ENCODE data around the gene HMGB4. TPM values are rescaled to one million over a fixed set of nuclear protein-coding genes. Genes with fewer than 3 reads are reported as not detected.

The HMGB4 gene
- total RNA-seq, 4 donors from 2014 or later = not detected

- H3K9me3 ChIP-seq = no peaks in the 10 kb centered on the region
- H3K27me3 ChIP-seq = no peaks in the 10 kb centered on the region
- no peak overlapping the region for H3K4me3 ChIP-seq
- no peaks in the 10 kb centered on the region for H3K4me1 ChIP-seq
- TF ChIP-seq CTCF (IDR thresholded peaks at IDR 0.05 in 4 of 5, conservative IDR thresholded peaks at IDR 0.05 in 1 of 5) (no peak), POLR2A (IDR thresholded peaks at IDR 0.05) (no peak)
- H3K27ac ChIP-seq = no peak overlapping the region
- DNase-seq (no peak), ATAC-seq (no peak)
- in situ Hi-C loops (cut with MboI; ENCODE audit: low sequenced_read_pairs in 4 of 4) (no loop called here), intact Hi-C loops (cut with DNase I; ENCODE audit: low total_unique reads) (no loop called here)
- H3K36me3 ChIP-seq = no peaks in the 10 kb centered on the region
These were observed 8.4 kb downstream of the HMGB4 start for GRCh38 chr1:33872275-33872674.

- in situ Hi-C loops (cut with MboI; ENCODE audit: low sequenced_read_pairs in 4 of 4) = no loop called here
- DNase-seq = no peak
These were observed 8.8 kb downstream of the HMGB4 start for GRCh38 chr1:33872683-33873082.

GRCh38 chr1:33874636-33875035 is 10.8 kb downstream of the HMGB4 start:
- no peaks in the 10 kb centered on the region for H3K9me3 ChIP-seq
- H3K36me3 ChIP-seq = no peaks in the 10 kb centered on the region
- TF ChIP-seq POLR2A (IDR thresholded peaks at IDR 0.05) (no peak), CTCF (IDR thresholded peaks at IDR 0.05 in 4 of 5, conservative IDR thresholded peaks at IDR 0.05 in 1 of 5) (no peak)
- in situ Hi-C loops (cut with MboI; ENCODE audit: low sequenced_read_pairs in 4 of 4) (no loop called here), intact Hi-C loops (cut with DNase I; ENCODE audit: low total_unique reads) (no loop called here)
- H3K4me1 ChIP-seq = no peaks in the 10 kb centered on the region
- no peaks in the 10 kb centered on the region for H3K27me3 ChIP-seq
- DNase-seq (no peak), ATAC-seq (no peak)
- no peak overlapping the region for H3K4me3 ChIP-seq
- no peak overlapping the region for H3K27ac ChIP-seq

More at GRCh38 chr1:33872683-33873082, 8.8 kb downstream of the HMGB4 start:
- H3K9me3 ChIP-seq = no peaks in the 10 kb centered on the region
- TF ChIP-seq CTCF (IDR thresholded peaks at IDR 0.05 in 4 of 5, conservative IDR thresholded peaks at IDR 0.05 in 1 of 5) (no peak), POLR2A (IDR thresholded peaks at IDR 0.05) (no peak)
- H3K27ac ChIP-seq = no peak overlapping the region
- no peak overlapping the region for H3K4me3 ChIP-seq
- ATAC-seq = no peak
- no peaks in the 10 kb centered on the region for H3K36me3 ChIP-seq
- no peaks in the 10 kb centered on the region for H3K4me1 ChIP-seq
- no peaks in the 10 kb centered on the region for H3K27me3 ChIP-seq
- intact Hi-C loops (cut with DNase I; ENCODE audit: low total_unique reads) = no loop called here

GRCh38 chr1:33875862-33876261 is 12.0 kb downstream of the HMGB4 start:
- no peaks in the 10 kb centered on the region for H3K36me3 ChIP-seq
- in situ Hi-C loops (cut with MboI; ENCODE audit: low sequenced_read_pairs in 4 of 4) = no loop called here
- DNase-seq (no peak), ATAC-seq (no peak)
- no peaks in the 10 kb centered on the region for H3K9me3 ChIP-seq
- no peak overlapping the region for H3K4me3 ChIP-seq
- no peaks in the 10 kb centered on the region for H3K27me3 ChIP-seq
- H3K4me1 ChIP-seq = no peaks in the 10 kb centered on the region
- no peak for TF ChIP-seq CTCF (IDR thresholded peaks at IDR 0.05 in 4 of 5, conservative IDR thresholded peaks at IDR 0.05 in 1 of 5)
- TF ChIP-seq POLR2A (IDR thresholded peaks at IDR 0.05) = no peak
- intact Hi-C loops (cut with DNase I; ENCODE audit: low total_unique reads) = no loop called here
- H3K27ac ChIP-seq = no peak overlapping the region

GRCh38 chr1:33876970-33877650 is 13.2 kb downstream of the HMGB4 start:
- no peak overlapping the region for H3K27ac ChIP-seq
- intact Hi-C loops (cut with DNase I; ENCODE audit: low total_unique reads) = no loop called here
- TF ChIP-seq CTCF (IDR thresholded peaks at IDR 0.05 in 4 of 5, conservative IDR thresholded peaks at IDR 0.05 in 1 of 5) (no peak), POLR2A (IDR thresholded peaks at IDR 0.05) (no peak)
- no peak overlapping the region for H3K4me3 ChIP-seq
- in situ Hi-C loops (cut with MboI; ENCODE audit: low sequenced_read_pairs in 4 of 4) = no loop called here
- no peak for ATAC-seq
- H3K36me3 ChIP-seq = no peaks in the 10 kb centered on the region
- H3K27me3 ChIP-seq = no peaks in the 10 kb centered on the region
- DNase-seq = no peak
- no peaks in the 10 kb centered on the region for H3K4me1 ChIP-seq
- no peaks in the 10 kb centered on the region for H3K9me3 ChIP-seq
